ENCODE data around the gene ST3GAL2. TPM values are rescaled to one million over a fixed set of nuclear protein-coding genes. Genes with fewer than 3 reads are reported as not detected.

Gene ST3GAL2
- total and polyA plus RNA-seq, 9 of the 15 experiments (the other 6 are each of a cell fraction or from before 2014, with no cell fraction given): 1.5 to 108 (median 34.3) TPM

DNA sequence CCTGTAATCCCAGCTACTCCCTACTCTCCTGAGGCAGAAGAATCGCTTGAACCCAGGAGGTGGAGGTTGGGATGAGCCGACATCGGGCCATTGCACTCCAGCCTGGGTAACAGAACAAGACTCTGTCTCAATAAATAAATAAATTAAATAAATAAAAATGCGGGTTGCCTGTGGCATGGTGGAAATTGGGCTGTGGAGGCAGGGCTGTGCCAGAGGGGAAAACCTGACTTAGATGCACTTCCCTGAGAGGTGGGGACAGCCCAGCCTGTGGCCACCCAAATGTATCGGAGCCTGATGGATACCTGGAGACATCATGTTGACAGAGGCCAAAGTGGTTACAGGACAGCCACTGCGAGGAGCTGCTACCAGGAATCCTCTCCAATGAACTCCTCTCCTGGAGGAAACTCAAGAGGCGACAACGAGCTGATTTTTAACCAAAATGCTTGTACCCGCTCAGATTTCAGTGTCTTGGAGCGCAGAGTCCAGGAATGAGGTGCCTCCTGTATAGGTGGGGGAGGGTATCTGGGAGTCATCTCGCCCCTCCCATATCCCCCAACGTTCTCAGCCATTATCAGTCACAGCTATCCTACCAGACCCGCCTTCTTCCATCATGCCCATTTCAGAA, 59.9 kb downstream of the ST3GAL2 start:
- WGBS (ENCODE audit: insufficient coverage, low coverage, missing lambda C conversion rate): 77% methylated on average over 13 of the region's 13 CpGs

More for the DNA sequence above, 59.9 kb downstream of the ST3GAL2 start:
- in situ Hi-C loops (cut with MboI) (no loop called here), intact Hi-C loops (cut with micrococcal nuclease) (loop anchor here (5.0 to 10.0 kb wide), 2 partner anchors 273 to 396 kb away; no protein-coding TSS in a partner anchor)
- Histone ChIP-seq H3K9ac (ENCODE audit: insufficient read depth in 1 of 2, low read depth in 2 of 2, low read length in 2 of 2) (no peak overlapping the region), H2AFZ (ENCODE audit: low read depth, low read length) (no peak overlapping the region), H3K27me3 (ENCODE audit: control insufficient read depth in 2 of 2, insufficient read depth in 2 of 2, low read length in 2 of 2) (no peaks in the 10 kb centered on the region), H3K79me2 (ENCODE audit: control insufficient read depth, insufficient read depth, low read length) (no peaks in the 10 kb centered on the region), H3K36me3 (ENCODE audit: control insufficient read depth, insufficient read depth, low read length) (peaks cover 83% of the 10 kb centered on the region; the same call in 2 of the 3 replicates), H3K9me3 (replicated peaks; ENCODE audit: control insufficient read depth, insufficient read depth, low read depth, low read length) (no peaks in the 10 kb centered on the region), H3K9me1 (ENCODE audit: control insufficient read depth, insufficient read depth, low read length) (peaks cover 2% of the 10 kb centered on the region), H3K27ac (ENCODE audit: extremely low read depth, low read depth, low read length) (no peak overlapping the region), H4K20me1 (replicated peaks; ENCODE audit: control insufficient read depth, insufficient read depth, low read length) (peaks cover 5% of the 10 kb centered on the region; the same call in 1 of the 2 replicates), H3K4me1 (replicated peaks in 1 of 2; ENCODE audit: control insufficient read depth in 2 of 2, insufficient read depth in 2 of 2, low read length in 2 of 2) (peaks cover 0 to 18% of the 10 kb centered on the region in 2 experiments; a peak in 2 of 5 replicates), H3K4me3 (no peak overlapping the region), H3K4me2 (ENCODE audit: insufficient read depth, low read length) (no peak overlapping the region)
- ATAC-seq (peak; percentile 40), DNase-seq (ENCODE audit: extremely low read depth in 1 of 4, low spot score in 3 of 4) (no peak), FAIRE-seq (no peak)
- POLR2A ChIA-PET: interaction anchor here (0.5 to 1.7 kb wide), 7 partner anchors 9 to 387 kb away, joined by 3 to 7 read pairs (median 4); no protein-coding TSS in a partner anchor
- CTCF ChIA-PET (ENCODE audit: low intra/inter-chr PET ratio): no interaction called here
- peak; percentile 31 for TF ChIP-seq RBM22 (IDR thresholded peaks at IDR 0.05; ENCODE audit: low read depth, low read length, poor library complexity, severe bottlenecking)
- TF ChIP-seq ZBED1 (IDR thresholded peaks at IDR 0.05): 0 out of 2 replicates have a peak, but pooled peaks have one; percentile 35
- TF ChIP-seq ERF (CRISPR knock-in tag; IDR thresholded peaks at IDR 0.05): 0 out of 2 replicates have a peak, but pooled peaks have one; percentile 45
- TF ChIP-seq MYNN (IDR thresholded peaks at IDR 0.05): peak; percentile 14
- no peak for TF ChIP-seq MYNN (CRISPR knock-in tag; IDR thresholded peaks at IDR 0.05)
- no peak for TF ChIP-seq GABPB1 (CRISPR knock-in tag; IDR thresholded peaks at IDR 0.05)
- TF ChIP-seq ZNF444 (CRISPR knock-in tag; IDR thresholded peaks at IDR 0.05): 0 out of 2 replicates have a peak, but pooled peaks have one; percentile 17
- no peak for TF ChIP-seq SP2 (IDR thresholded peaks at IDR 0.05; ENCODE audit: extremely low read depth, low read depth, low read length, poor library complexity, severe bottlenecking)
- no peak for TF ChIP-seq MTA1 (IDR thresholded peaks at IDR 0.05; ENCODE audit: borderline replicate concordance)
- 0 out of 4 replicates have a peak, but pooled peaks of 1 of the 2 experiments have one; percentile 24 for TF ChIP-seq MAZ (CRISPR knock-in tag; conservative IDR thresholded peaks at IDR 0.05 in 1 of 2, IDR thresholded peaks at IDR 0.05 in 1 of 2)
- TF ChIP-seq, protein P1, sequence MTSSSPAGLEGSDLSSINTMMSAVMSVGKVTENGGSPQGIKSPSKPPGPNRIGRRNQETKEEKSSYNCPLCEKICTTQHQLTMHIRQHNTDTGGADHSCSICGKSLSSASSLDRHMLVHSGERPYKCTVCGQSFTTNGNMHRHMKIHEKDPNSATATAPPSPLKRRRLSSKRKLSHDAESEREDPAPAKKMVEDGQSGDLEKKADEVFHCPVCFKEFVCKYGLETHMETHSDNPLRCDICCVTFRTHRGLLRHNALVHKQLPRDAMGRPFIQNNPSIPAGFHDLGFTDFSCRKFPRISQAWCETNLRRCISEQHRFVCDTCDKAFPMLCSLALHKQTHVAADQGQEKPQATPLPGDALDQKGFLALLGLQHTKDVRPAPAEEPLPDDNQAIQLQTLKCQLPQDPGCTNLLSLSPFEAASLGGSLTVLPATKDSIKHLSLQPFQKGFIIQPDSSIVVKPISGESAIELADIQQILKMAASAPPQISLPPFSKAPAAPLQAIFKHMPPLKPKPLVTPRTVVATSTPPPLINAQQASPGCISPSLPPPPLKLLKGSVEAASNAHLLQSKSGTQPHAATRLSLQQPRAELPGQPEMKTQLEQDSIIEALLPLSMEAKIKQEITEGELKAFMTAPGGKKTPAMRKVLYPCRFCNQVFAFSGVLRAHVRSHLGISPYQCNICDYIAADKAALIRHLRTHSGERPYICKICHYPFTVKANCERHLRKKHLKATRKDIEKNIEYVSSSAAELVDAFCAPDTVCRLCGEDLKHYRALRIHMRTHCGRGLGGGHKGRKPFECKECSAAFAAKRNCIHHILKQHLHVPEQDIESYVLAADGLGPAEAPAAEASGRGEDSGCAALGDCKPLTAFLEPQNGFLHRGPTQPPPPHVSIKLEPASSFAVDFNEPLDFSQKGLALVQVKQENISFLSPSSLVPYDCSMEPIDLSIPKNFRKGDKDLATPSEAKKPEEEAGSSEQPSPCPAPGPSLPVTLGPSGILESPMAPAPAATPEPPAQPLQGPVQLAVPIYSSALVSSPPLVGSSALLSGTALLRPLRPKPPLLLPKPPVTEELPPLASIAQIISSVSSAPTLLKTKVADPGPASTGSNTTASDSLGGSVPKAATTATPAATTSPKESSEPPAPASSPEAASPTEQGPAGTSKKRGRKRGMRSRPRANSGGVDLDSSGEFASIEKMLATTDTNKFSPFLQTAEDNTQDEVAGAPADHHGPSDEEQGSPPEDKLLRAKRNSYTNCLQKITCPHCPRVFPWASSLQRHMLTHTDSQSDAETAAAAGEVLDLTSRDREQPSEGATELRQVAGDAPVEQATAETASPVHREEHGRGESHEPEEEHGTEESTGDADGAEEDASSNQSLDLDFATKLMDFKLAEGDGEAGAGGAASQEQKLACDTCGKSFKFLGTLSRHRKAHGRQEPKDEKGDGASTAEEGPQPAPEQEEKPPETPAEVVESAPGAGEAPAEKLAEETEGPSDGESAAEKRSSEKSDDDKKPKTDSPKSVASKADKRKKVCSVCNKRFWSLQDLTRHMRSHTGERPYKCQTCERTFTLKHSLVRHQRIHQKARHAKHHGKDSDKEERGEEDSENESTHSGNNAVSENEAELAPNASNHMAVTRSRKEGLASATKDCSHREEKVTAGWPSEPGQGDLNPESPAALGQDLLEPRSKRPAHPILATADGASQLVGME (CRISPR knock-in tag; IDR thresholded peaks at IDR 0.05): no peak
- TF ChIP-seq POLR2A (conservative IDR thresholded peaks at IDR 0.05): peak; percentile 14; the same call in 1 of the 2 replicates
- TF ChIP-seq POLR2AphosphoS2 (IDR thresholded peaks at IDR 0.05; ENCODE audit: low read length): peak; percentile 74; the same call in 1 of the 2 replicates
- TF ChIP-seq MTA3 (IDR thresholded peaks at IDR 0.05; ENCODE audit: borderline replicate concordance): peak; percentile 47; the same call in 1 of the 2 replicates
- TF ChIP-seq SUPT5H (IDR thresholded peaks at IDR 0.05): peak; percentile 25; the same call in 1 of the 2 replicates
- TF ChIP-seq, protein P2, sequence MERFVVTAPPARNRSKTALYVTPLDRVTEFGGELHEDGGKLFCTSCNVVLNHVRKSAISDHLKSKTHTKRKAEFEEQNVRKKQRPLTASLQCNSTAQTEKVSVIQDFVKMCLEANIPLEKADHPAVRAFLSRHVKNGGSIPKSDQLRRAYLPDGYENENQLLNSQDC (CRISPR knock-in tag; IDR thresholded peaks at IDR 0.05): no peak
- BruUV-seq (replicated peaks): no TSS peak

Measured in K562 (cell line).